ENCODE data around the gene ZSWIM3. TPM values are rescaled to one million over a fixed set of nuclear protein-coding genes. Genes with fewer than 3 reads are reported as not detected.
A peak's percentile ranks its signal among the peaks of the same experiment; 100 is the strongest.
"Not testable (repeated sequence)": the region's sequence is repeated elsewhere in the genome, so short reads cannot be mapped to it uniquely, and the experiment has no call there.

The ZSWIM3 gene
- total and polyA plus RNA-seq, 5 donors from 2014 or later, result 0.90 to 4.2 (median 2.2) TPM

DNA sequence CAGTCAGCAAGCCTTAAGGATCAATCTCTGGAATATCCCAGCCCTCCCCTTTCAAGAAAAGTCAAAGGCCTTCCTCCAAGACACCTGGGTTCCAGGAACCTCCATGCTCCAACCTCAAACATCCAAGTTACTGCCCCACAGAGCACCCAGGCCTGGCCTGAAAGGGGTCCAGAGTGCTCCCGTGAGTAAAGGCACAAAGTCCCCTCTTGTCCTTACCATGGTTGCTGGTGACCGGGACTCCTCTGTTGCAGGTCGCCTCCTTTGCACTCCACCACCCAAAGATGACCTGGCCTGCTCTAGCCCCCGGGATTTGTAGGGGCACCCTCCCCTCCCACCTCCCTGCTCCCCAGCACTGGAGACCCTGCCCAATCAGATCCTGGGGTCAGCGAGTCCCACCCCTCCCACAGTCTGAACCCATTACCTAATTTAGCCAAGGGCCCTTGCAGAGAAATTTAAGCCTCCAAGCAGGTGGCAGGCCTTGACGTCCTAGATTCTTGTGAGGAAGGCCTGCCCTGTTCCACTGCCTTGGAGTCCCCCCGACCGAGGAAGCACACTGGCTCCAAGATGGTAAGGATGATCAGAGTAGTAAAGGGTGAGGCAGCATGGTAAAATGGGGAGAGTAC, 30.3 kb upstream of the ZSWIM3 start, which contains the start of gene TNNC2:
Gene TNNC2, minus strand, starts transcription at position 283 of the 623 bp plus-strand sequence. Its CDS starts 64 bp downstream, at position 219.
- Mint-ChIP-seq H3K4me1 (peaks cover 0 to 18% (median 8%) of the 10 kb centered on the region in 4 donors), H3K36me3 (no peaks in the 10 kb centered on the region), H3K4me3 (peak within 1 kb of the TSS in 1 of 4 donors; percentile 21), H3K9me3 (peaks cover 0 to 2% (median 0%) of the 10 kb centered on the region in 7 donors), H3K27me3 (peaks cover 36% of the 10 kb centered on the region), H3K27ac (no peak within 1 kb of the TSS)
- Histone ChIP-seq H3K4me1 (ENCODE audit: control insufficient read depth, insufficient read depth, low read length, poor library complexity, severe bottlenecking) (peaks cover 13% of the 10 kb centered on the region), H3K27ac (ENCODE audit: insufficient read depth, low read length, poor library complexity, severe bottlenecking) (no peak within 1 kb of the TSS), H3K27me3 (ENCODE audit: control insufficient read depth, insufficient read depth, low read length) (no peaks in the 10 kb centered on the region), H3K4me3 (ENCODE audit: low read depth, low read length) (no peak within 1 kb of the TSS), H3K36me3 (ENCODE audit: control insufficient read depth, insufficient read depth, low read length) (no peaks in the 10 kb centered on the region), H3K9me3 (ENCODE audit: control insufficient read depth in 2 of 2, low read length in 2 of 2) (no peaks in the 10 kb centered on the region)
- DNase-seq (no peak), ATAC-seq (ENCODE audit: low read depth in 2 of 2) (no peak)

DNA sequence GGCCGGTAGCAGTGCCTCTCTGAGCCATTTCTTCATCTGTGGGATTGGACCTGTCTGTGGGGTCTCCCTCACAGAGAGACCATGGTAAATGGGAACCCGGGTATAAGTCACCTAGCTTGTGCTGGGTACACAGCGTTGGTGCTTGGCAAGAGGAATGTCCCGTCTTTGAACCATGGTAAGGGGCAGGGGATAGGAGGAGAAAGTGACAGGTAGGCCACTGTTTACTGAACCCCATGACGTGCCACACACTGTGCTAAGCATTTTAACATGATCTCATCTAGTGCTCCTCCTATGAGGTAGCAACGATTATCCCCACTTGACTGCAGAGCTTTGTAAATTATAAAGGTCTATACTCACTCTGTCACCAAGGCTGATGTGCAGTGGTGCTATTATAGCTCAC, 29.7 kb upstream of the ZSWIM3 start:
- Mint-ChIP-seq H3K4me3 (no peak overlapping the region), H3K27ac (no peak overlapping the region), H3K9me3 (peaks cover 0 to 2% (median 0%) of the 10 kb centered on the region in 7 donors), H3K27me3 (peaks cover 30% of the 10 kb centered on the region), H3K36me3 (no peaks in the 10 kb centered on the region), H3K4me1 (peaks cover 0 to 17% (median 8%) of the 10 kb centered on the region in 4 donors)
- no peak for ATAC-seq (ENCODE audit: low read depth in 2 of 2)
- no peaks in the 10 kb centered on the region for H3K9me3 ChIP-seq (ENCODE audit: control insufficient read depth in 2 of 2, low read length in 2 of 2)
- H3K27ac ChIP-seq (ENCODE audit: insufficient read depth, low read length, poor library complexity, severe bottlenecking), result no peak overlapping the region
- no peak for DNase-seq
- no peak overlapping the region for H3K4me3 ChIP-seq (ENCODE audit: low read depth, low read length)
- no peaks in the 10 kb centered on the region for H3K27me3 ChIP-seq (ENCODE audit: control insufficient read depth, insufficient read depth, low read length)
- H3K36me3 ChIP-seq (ENCODE audit: control insufficient read depth, insufficient read depth, low read length), result no peaks in the 10 kb centered on the region
- peaks cover 13% of the 10 kb centered on the region for H3K4me1 ChIP-seq (ENCODE audit: control insufficient read depth, insufficient read depth, low read length, poor library complexity, severe bottlenecking)

DNA sequence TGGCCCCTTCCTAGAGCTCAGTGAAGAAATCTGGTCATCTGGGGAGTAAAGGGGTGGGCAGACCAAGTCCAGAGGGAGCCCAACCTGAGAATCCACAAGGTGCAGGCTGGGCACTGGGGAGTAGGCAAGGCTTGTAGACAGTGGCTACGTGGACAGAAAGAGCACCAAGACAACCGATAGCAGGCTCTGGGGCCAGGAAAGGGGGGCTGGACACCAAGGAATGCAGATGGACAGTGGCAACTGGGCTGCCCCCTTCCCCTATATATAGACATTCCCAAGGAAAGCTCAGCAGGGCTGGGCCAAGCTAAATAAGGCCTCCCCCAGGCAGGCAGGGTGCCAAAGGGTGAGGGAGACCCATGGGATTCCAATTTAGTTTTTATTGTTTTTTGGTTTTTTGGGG, 28.8 kb upstream of the ZSWIM3 start:
- Mint-ChIP-seq H3K27ac (no peak overlapping the region), H3K27me3 (peaks cover 27% of the 10 kb centered on the region), H3K4me3 (no peak overlapping the region), H3K9me3 (peaks cover 0 to 2% (median 0%) of the 10 kb centered on the region in 7 donors), H3K4me1 (peaks cover 0 to 20% (median 10%) of the 10 kb centered on the region in 4 donors), H3K36me3 (no peaks in the 10 kb centered on the region)
- Histone ChIP-seq H3K27ac (ENCODE audit: insufficient read depth, low read length, poor library complexity, severe bottlenecking) (no peak overlapping the region), H3K27me3 (ENCODE audit: control insufficient read depth, insufficient read depth, low read length) (no peaks in the 10 kb centered on the region), H3K9me3 (ENCODE audit: control insufficient read depth in 2 of 2, low read length in 2 of 2) (no peaks in the 10 kb centered on the region), H3K4me3 (ENCODE audit: low read depth, low read length) (no peak overlapping the region), H3K36me3 (ENCODE audit: control insufficient read depth, insufficient read depth, low read length) (no peaks in the 10 kb centered on the region), H3K4me1 (ENCODE audit: control insufficient read depth, insufficient read depth, low read length, poor library complexity, severe bottlenecking) (peaks cover 14% of the 10 kb centered on the region)
- DNase-seq (no peak), ATAC-seq (ENCODE audit: low read depth in 2 of 2) (no peak)

DNA sequence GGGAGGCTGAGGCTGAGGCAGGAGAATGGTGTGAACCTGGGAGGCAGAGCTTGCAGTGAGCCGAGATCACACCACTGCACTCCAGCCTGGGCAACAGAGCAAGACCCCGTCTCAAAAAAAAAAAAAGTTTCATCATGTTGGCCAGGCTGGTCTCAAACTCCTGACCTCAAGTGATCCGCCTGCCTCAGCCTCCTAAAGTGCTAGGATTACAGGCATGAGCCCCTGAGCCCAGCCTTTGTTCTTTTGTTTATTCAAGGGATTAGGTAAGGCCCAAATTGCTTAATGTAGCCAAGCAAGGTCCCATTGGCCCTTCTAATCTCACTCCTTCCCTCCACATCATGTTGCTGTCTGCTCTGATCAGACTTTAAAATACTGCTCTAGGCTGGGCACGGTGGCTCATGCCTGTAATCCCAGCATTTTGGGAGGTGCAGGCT, 27.7 kb upstream of the ZSWIM3 start:
- not testable (repeated sequence) for H3K4me3 ChIP-seq (ENCODE audit: low read depth, low read length); H3K36me3 ChIP-seq (ENCODE audit: control insufficient read depth, insufficient read depth, low read length); H3K9me3 Mint-ChIP-seq; H3K36me3 Mint-ChIP-seq; H3K9me3 ChIP-seq (ENCODE audit: control insufficient read depth in 2 of 2, low read length in 2 of 2); H3K27me3 ChIP-seq (ENCODE audit: control insufficient read depth, insufficient read depth, low read length); H3K27ac Mint-ChIP-seq; DNase-seq; ATAC-seq (ENCODE audit: low read depth in 2 of 2); H3K27ac ChIP-seq (ENCODE audit: insufficient read depth, low read length, poor library complexity, severe bottlenecking)
- Mint-ChIP-seq H3K4me1 (peaks cover 0 to 17% (median 5%) of the 10 kb centered on the region in 4 donors), H3K4me3 (peak overlapping the region in 1 of 4 donors; percentile 32), H3K27me3 (peaks cover 19% of the 10 kb centered on the region)
- H3K4me1 ChIP-seq (ENCODE audit: control insufficient read depth, insufficient read depth, low read length, poor library complexity, severe bottlenecking), result peaks cover 18% of the 10 kb centered on the region

DNA sequence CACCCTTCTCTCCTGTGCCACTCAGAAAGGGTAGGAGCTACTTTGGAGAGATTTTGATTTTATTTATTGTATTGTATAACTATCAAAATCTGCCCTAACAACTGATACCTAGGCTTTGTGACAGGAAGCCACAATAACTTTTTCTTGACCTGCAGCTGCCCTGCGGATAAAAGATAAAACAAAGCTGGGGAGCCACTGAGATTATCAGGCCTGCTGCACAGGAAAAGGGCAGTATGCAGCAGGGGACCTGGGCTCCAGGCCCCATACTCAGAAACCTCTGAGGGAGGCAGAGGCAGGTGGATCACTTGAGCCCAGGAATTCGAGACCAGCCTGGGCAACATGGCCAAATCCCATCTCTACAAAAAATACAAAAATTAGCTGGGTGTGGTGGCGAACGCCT, 24.8 kb upstream of the ZSWIM3 start:
- Histone ChIP-seq H3K27me3 (ENCODE audit: control insufficient read depth, insufficient read depth, low read length) (no peaks in the 10 kb centered on the region), H3K36me3 (ENCODE audit: control insufficient read depth, insufficient read depth, low read length) (no peaks in the 10 kb centered on the region), H3K9me3 (ENCODE audit: control insufficient read depth in 2 of 2, low read length in 2 of 2) (no peaks in the 10 kb centered on the region), H3K4me3 (ENCODE audit: low read depth, low read length) (no peak overlapping the region), H3K27ac (ENCODE audit: insufficient read depth, low read length, poor library complexity, severe bottlenecking) (no peak overlapping the region), H3K4me1 (ENCODE audit: control insufficient read depth, insufficient read depth, low read length, poor library complexity, severe bottlenecking) (peaks cover 19% of the 10 kb centered on the region)
- H3K4me1 Mint-ChIP-seq, result peaks cover 4 to 25% (median 10%) of the 10 kb centered on the region in 4 donors
- peaks cover 19% of the 10 kb centered on the region for H3K27me3 Mint-ChIP-seq
- H3K27ac Mint-ChIP-seq, result peak overlapping the region in 2 of 3 donors; percentile 29 to 87
- no peak for ATAC-seq (ENCODE audit: low read depth in 2 of 2)
- peak overlapping the region; percentile 78 to 97 (median 86) for H3K4me3 Mint-ChIP-seq
- peaks cover 0 to 2% (median 0%) of the 10 kb centered on the region in 7 donors for H3K9me3 Mint-ChIP-seq
- no peaks in the 10 kb centered on the region for H3K36me3 Mint-ChIP-seq
- DNase-seq, result no peak

DNA sequence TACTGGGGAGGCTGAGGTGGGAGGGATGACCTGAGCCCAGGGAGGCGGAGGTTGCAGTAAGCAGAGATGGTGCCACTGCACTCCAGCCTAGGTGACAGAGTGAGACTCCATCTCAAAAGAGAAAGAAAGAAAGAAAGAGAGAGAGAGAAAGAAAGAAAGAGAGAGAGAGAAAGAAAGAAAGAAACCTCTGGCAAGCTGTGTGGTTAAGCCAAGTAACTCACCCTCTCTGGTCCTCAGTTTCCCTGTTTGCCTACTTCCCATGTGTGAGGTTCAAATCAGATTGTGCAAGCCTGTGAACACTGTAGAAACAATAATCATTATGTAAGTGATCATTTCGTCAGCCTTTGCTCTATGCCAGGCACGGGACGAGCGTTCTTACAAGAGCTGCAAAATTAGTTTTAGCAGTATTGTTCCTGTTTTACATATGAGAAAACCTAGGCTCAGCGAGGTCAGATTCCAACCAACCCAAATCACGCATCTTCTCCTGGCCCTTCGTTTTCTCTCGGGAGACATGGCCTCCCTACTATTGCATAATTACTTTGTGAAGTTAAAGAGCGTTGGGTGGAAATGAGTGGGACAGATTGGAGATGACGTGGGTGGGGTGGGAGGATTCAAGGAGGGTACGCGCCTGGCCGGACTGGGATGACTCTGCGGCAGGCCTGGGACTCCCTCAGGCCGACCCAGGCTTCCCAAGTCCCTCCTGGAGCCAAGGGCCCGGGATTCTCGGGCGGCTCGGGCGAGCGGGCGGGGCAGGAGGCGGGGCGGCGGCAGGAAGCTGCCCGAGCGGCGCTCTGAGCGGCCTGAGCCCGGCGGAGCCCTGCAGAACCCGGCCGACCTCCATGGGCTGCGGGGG, 24.2 kb upstream of the ZSWIM3 start, which contains the start of gene SNX21:
Gene SNX21, plus strand, starts transcription at position 770 of the 853 bp plus-strand sequence. CDS start 121 bp downstream, outside the sequence.
- H3K36me3 Mint-ChIP-seq, result no peaks in the 10 kb centered on the region
- Histone ChIP-seq H3K9me3 (ENCODE audit: control insufficient read depth in 2 of 2, low read length in 2 of 2) (no peaks in the 10 kb centered on the region), H3K27ac (ENCODE audit: insufficient read depth, low read length, poor library complexity, severe bottlenecking) (no peak within 1 kb of the TSS), H3K36me3 (ENCODE audit: control insufficient read depth, insufficient read depth, low read length) (no peaks in the 10 kb centered on the region), H3K27me3 (ENCODE audit: control insufficient read depth, insufficient read depth, low read length) (no peaks in the 10 kb centered on the region), H3K4me3 (ENCODE audit: low read depth, low read length) (peak within 1 kb of the TSS; percentile 79), H3K4me1 (ENCODE audit: control insufficient read depth, insufficient read depth, low read length, poor library complexity, severe bottlenecking) (peaks cover 19% of the 10 kb centered on the region)
- peaks cover 17% of the 10 kb centered on the region for H3K27me3 Mint-ChIP-seq
- H3K9me3 Mint-ChIP-seq, result peaks cover 0 to 2% (median 0%) of the 10 kb centered on the region in 7 donors
- peak within 1 kb of the TSS; percentile 29 to 87 (median 83) for H3K27ac Mint-ChIP-seq
- DNase-seq (peak in 2 of 3 donors; percentile 20 to 31), ATAC-seq (ENCODE audit: low read depth in 2 of 2) (peak; percentile 56 to 64)
- peaks cover 4 to 25% (median 10%) of the 10 kb centered on the region in 4 donors for H3K4me1 Mint-ChIP-seq
- peak within 1 kb of the TSS; percentile 78 to 97 (median 86) for H3K4me3 Mint-ChIP-seq

DNA sequence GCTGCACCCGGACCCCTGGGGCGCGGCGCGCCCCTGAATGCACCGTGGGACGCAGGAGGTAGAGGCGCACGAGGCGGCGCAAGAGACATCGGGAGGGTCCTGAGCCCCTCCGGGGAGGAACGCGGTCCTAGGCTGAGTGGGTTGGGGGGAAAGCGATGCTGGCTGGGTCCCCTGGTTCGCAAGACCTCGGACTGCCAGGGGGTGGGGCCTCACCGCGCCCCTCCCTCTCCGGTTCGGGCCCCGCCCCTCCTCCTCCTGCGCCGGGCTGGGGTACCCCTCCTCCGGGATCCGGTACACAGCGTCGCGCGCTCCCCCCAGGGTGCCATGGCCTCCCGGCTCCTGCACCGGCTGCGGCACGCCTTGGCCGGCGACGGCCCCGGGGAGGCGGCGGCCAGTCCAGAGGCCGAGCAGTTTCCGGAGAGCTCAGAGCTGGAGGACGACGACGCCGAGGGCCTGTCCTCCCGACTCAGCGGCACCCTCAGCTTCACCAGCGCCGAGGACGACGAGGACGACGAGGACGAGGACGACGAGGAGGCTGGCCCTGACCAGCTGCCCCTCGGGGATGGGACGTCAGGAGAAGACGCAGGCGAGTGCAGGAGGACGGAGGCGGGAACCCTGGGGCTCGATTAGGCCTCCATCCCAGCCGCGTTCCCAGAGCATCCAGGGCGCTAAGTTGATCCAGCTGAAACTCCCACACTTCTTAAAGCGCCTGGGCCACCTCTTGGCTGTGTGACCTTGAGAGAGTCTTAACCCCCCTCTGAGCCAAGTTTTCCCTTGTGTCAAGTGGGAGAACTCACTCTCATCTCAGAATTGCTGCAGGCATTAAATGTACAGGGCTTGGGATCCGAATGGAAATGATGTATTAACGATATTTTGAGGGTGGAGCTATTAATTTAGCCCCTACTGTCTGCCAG, 23.3 kb upstream of the ZSWIM3 start:
- Histone ChIP-seq H3K9me3 (ENCODE audit: control insufficient read depth in 2 of 2, low read length in 2 of 2) (no peaks in the 10 kb centered on the region), H3K36me3 (ENCODE audit: control insufficient read depth, insufficient read depth, low read length) (no peaks in the 10 kb centered on the region), H3K27me3 (ENCODE audit: control insufficient read depth, insufficient read depth, low read length) (no peaks in the 10 kb centered on the region), H3K4me1 (ENCODE audit: control insufficient read depth, insufficient read depth, low read length, poor library complexity, severe bottlenecking) (peaks cover 19% of the 10 kb centered on the region), H3K4me3 (ENCODE audit: low read depth, low read length) (no peak overlapping the region), H3K27ac (ENCODE audit: insufficient read depth, low read length, poor library complexity, severe bottlenecking) (no peak overlapping the region)
- DNase-seq (peak; percentile 30 to 47 (median 37)), ATAC-seq (ENCODE audit: low read depth in 2 of 2) (peak; percentile 54 to 61)
- peaks cover 0 to 2% (median 0%) of the 10 kb centered on the region in 7 donors for H3K9me3 Mint-ChIP-seq
- peaks cover 15% of the 10 kb centered on the region for H3K27me3 Mint-ChIP-seq
- H3K4me1 Mint-ChIP-seq, result peaks cover 4 to 25% (median 10%) of the 10 kb centered on the region in 4 donors
- H3K36me3 Mint-ChIP-seq, result no peaks in the 10 kb centered on the region
- peak overlapping the region; percentile 43 to 97 (median 82) for H3K4me3 Mint-ChIP-seq
- peak overlapping the region in 2 of 3 donors; percentile 14 to 36 for H3K27ac Mint-ChIP-seq
